K562 (cell line): Measurements from ENCODE around the gene SLC39A7. TPM values are rescaled to one million over a fixed set of nuclear protein-coding genes. Genes with fewer than 3 reads are reported as not detected.

Experiments
- ATAC-seq: fragments of 200-7000 bp; cut with Tn5 transposase; 3 replicates; pipeline ENCODE4 v1.9.1; 2020; ENCODE audit warnings: moderate library complexity
- BruUV-seq: library from RNA; stranded (reverse); fragments of 400-500 nt; replicated peaks from 2 replicates; lab custom pipeline; 2021; lab: Mats Ljungman, UMichigan
- CTCF ChIA-PET: fragments of 300-600 bp; formaldehyde crosslinking; extraction: SDS; loops from one replicate; lab custom pipeline; 2021; ENCODE audit warnings: low intra/inter-chr PET ratio; lab: Yijun Ruan, JAX
- POLR2A ChIA-PET: fragments of 300-600, 350-650 bp; sonication (Branson Sonifier 250); formaldehyde crosslinking; extraction: SDS; loops from one replicate; lab custom pipeline; 2021; ENCODE audit warnings: antibody characterized with exemption, inconsistent platforms; lab: Yijun Ruan, JAX
- DNase-seq, 4 experiments: peaks; one replicate each; pipeline versions ENCODE4 v3.0.0 to v3.0.0-alpha.2; 2011 to 2018; ENCODE audit warnings: low spot score in 3 of 4, mixed read lengths in 3 of 4; ENCODE audit errors: extremely low read depth in 1 of 4
- FAIRE-seq: peaks from 2 replicates; lab custom pipeline; 2011; peaks lifted over from hg19 to GRCh38; lab: Jason Lieb, UNC
- H2AFZ ChIP-seq: 2 replicates; pipeline ENCODE4 v1.6.0; 2011; ENCODE audit warnings: low read depth, low read length, control low read depth, inconsistent platforms
- H3K27ac ChIP-seq: fragments of 200-600 bp; 3 replicates; pipeline ENCODE4 v1.8.0; 2011; ENCODE audit warnings: low read depth, mild to moderate bottlenecking, control low read depth, inconsistent platforms, low read length, moderate library complexity, mixed read lengths; ENCODE audit errors: extremely low read depth
- H3K27me3 ChIP-seq, 2 experiments: fragments of 300-600 bp in 1 of 2; 2 replicates in 1 of 2; 3 replicates in 1 of 2; pipeline versions ENCODE4 v1.6.0 to v1.8.0; 2011; ENCODE audit warnings: inconsistent platforms in 2 of 2, low read length in 2 of 2, mild to moderate bottlenecking in 1 of 2, mixed read lengths in 1 of 2, moderate library complexity in 1 of 2; ENCODE audit not compliant: control insufficient read depth in 2 of 2, insufficient read depth in 2 of 2
- H3K36me3 ChIP-seq: fragments of 300-600 bp; 3 replicates; pipeline ENCODE4 v1.8.0; 2011; ENCODE audit warnings: mild to moderate bottlenecking, low read length, inconsistent platforms; ENCODE audit not compliant: control insufficient read depth, insufficient read depth
- H3K4me1 ChIP-seq, 2 experiments: fragments of 200-600 bp in 1 of 2; replicated peaks in 1 of 2; 2 replicates in 1 of 2; 3 replicates in 1 of 2; pipeline versions ENCODE4 v1.5.1 to v1.8.0; 2011; ENCODE audit warnings: inconsistent platforms in 2 of 2, low read length in 2 of 2, mild to moderate bottlenecking in 1 of 2, mixed read lengths in 1 of 2, moderate library complexity in 1 of 2; ENCODE audit not compliant: control insufficient read depth in 2 of 2, insufficient read depth in 2 of 2
- H3K4me2 ChIP-seq: 2 replicates; pipeline ENCODE4 v1.6.1; 2011; ENCODE audit warnings: low read length, control low read depth, inconsistent platforms, mixed read lengths; ENCODE audit not compliant: insufficient read depth
- H3K4me3 ChIP-seq: fragments of 200-600 bp; sonication (generic), shearing (Covaris generic); 2 replicates; pipeline ENCODE4 v1.5.1; 2016; ENCODE audit warnings: control low read depth, inconsistent platforms
- H3K79me2 ChIP-seq: fragments of 200-600 bp; 3 replicates; pipeline ENCODE4 v1.8.0; 2011; ENCODE audit warnings: low read length, inconsistent platforms; ENCODE audit not compliant: control insufficient read depth, insufficient read depth
- H3K9ac ChIP-seq, 2 experiments: 2 replicates each; pipeline versions ENCODE4 v1.6.0 to v1.6.1; 2011; ENCODE audit warnings: low read depth in 2 of 2, low read length in 2 of 2, control low read depth in 1 of 2, inconsistent platforms in 1 of 2, mild to moderate bottlenecking in 1 of 2, mixed read lengths in 1 of 2; ENCODE audit not compliant: insufficient read depth in 1 of 2
- H3K9me1 ChIP-seq: one replicate; pipeline ENCODE4 v1.6.0; 2011; ENCODE audit warnings: inconsistent platforms, mild to moderate bottlenecking, low read length, moderate library complexity; ENCODE audit not compliant: control insufficient read depth, insufficient read depth
- H3K9me3 ChIP-seq: replicated peaks from 2 replicates; pipeline ENCODE4 v1.5.1; 2011; ENCODE audit warnings: low read depth, low read length, inconsistent platforms; ENCODE audit not compliant: control insufficient read depth, insufficient read depth
- H4K20me1 ChIP-seq: replicated peaks from 2 replicates; pipeline ENCODE4 v1.6.1; 2011; ENCODE audit warnings: low read length, inconsistent platforms, mixed read lengths; ENCODE audit not compliant: control insufficient read depth, insufficient read depth
- ARID2 ChIP-seq: fragments of 450-650 bp; IDR thresholded peaks from 2 replicates; pipeline ENCODE4 v1.6.1; 2017; ENCODE audit warnings: antibody characterized with exemption, mild to moderate bottlenecking
- ATF1 ChIP-seq, 2 experiments: fragments of 450-650 bp in 1 of 2; IDR thresholded peaks; 2 replicates each; pipeline ENCODE4 v1.6.1; 2016; ENCODE audit warnings: missing compliant biosample characterization in 1 of 2, missing genetic modification characterization in 1 of 2
- BRD9 ChIP-seq: fragments of 450-650 bp; IDR thresholded peaks from 2 replicates; pipeline ENCODE4 v1.6.1; 2018; ENCODE audit warnings: low read depth; ENCODE audit not compliant: partially characterized antibody
- CAMTA2 ChIP-seq: fragments of 250-450 bp; sonication (Bioruptor Pico); conservative IDR thresholded peaks from 2 replicates; pipeline ENCODE4 v1.5.1; 2022
- DACH1 ChIP-seq: fragments of 450-650 bp; IDR thresholded peaks from 2 replicates; pipeline ENCODE4 v1.6.1; 2018; ENCODE audit not compliant: partially characterized antibody
- ELK3 ChIP-seq: fragments of 450-650 bp; formaldehyde crosslinking; IDR thresholded peaks from 2 replicates; pipeline ENCODE4 v1.4.0; 2020; ENCODE audit warnings: mild to moderate bottlenecking
- KAT2B ChIP-seq: IDR thresholded peaks from one replicate; pipeline ENCODE4 v1.6.1; 2012; ENCODE audit warnings: low read depth, mild to moderate bottlenecking, control low read depth, inconsistent platforms, low read length, moderate library complexity
- NCOR1 ChIP-seq: fragments of 450-650 bp; IDR thresholded peaks from 2 replicates; pipeline ENCODE4 v1.6.1; 2016; ENCODE audit warnings: mild to moderate bottlenecking, moderate library complexity
- NFATC3 ChIP-seq: fragments of 450-650 bp; IDR thresholded peaks from 2 replicates; pipeline ENCODE4 v1.6.1; 2017; ENCODE audit warnings: mild to moderate bottlenecking
- PREB ChIP-seq: sonication (generic); formaldehyde crosslinking; IDR thresholded peaks from 2 replicates; pipeline ENCODE4 v1.8.1; 2023; ENCODE audit warnings: mild to moderate bottlenecking, missing genetic modification reagents
- SAFB2 ChIP-seq: fragments of 200-400 bp; formaldehyde crosslinking; IDR thresholded peaks from 2 replicates; pipeline ENCODE4 v1.6.1; 2018; ENCODE audit warnings: borderline replicate concordance, low read length, low read depth, moderate library complexity; ENCODE audit not compliant: severe bottlenecking
- TBL1XR1 ChIP-seq, 2 experiments: IDR thresholded peaks; 2 replicates each; pipeline ENCODE4 v1.6.1; 2012; ENCODE audit warnings: improper control_type of control experiment in 2 of 2, low read length in 2 of 2, mild to moderate bottlenecking in 1 of 2
- TCF15 ChIP-seq: fragments of 250-450 bp; sonication (Bioruptor Pico); IDR thresholded peaks from 2 replicates; pipeline ENCODE4 v1.8.0; 2022; ENCODE audit warnings: moderate library complexity, mild to moderate bottlenecking, inconsistent platforms
- U2AF1 ChIP-seq: fragments of 200-400 bp; formaldehyde crosslinking; optimal IDR thresholded peaks from 2 replicates; pipeline ENCODE3; 2017; ENCODE audit warnings: mild to moderate bottlenecking, low read depth, low read length, moderate library complexity
- XRCC3 ChIP-seq: fragments of 450-650 bp; IDR thresholded peaks from 2 replicates; pipeline ENCODE4 v1.6.1; 2017; ENCODE audit warnings: mild to moderate bottlenecking, moderate library complexity
- ZBTB33 ChIP-seq: sonication (generic); formaldehyde crosslinking; IDR thresholded peaks from 2 replicates; pipeline ENCODE4 v1.8.1; 2023; ENCODE audit warnings: mild to moderate bottlenecking, missing genetic modification reagents
- ZNF184 ChIP-seq: sonication (generic); formaldehyde crosslinking; IDR thresholded peaks from 2 replicates; pipeline ENCODE4 v1.5.0; 2020; ENCODE audit warnings: missing genetic modification reagents
- ZNF668 ChIP-seq: fragments of 250-450 bp; sonication (Bioruptor Pico); IDR thresholded peaks from 2 replicates; pipeline ENCODE4 v1.8.0; 2022; ENCODE audit warnings: mild to moderate bottlenecking, inconsistent platforms
- WGBS: fragments of 100-300 bp; shearing (Covaris generic); methylation state at CpG from one replicate; pipeline ENCODE4 v1.1.6; 2016; ENCODE audit warnings: low coverage, mixed read lengths; ENCODE audit not compliant: insufficient coverage; ENCODE audit errors: missing lambda C conversion rate; 5-methylcytosine and 5-hydroxymethylcytosine counted together
- in situ Hi-C: fragments of 300-500 bp; cut with MboI; formaldehyde crosslinking; loops from 4 replicates; pipeline ENCODE4 v1.15.0; 2018; ENCODE audit warnings: inconsistent platforms, mixed read lengths
- intact Hi-C: fragments of 100-400 bp; cut with micrococcal nuclease; formaldehyde crosslinking; loops from 2 replicates; pipeline ENCODE4 v1.14.2; 2022
- polyA plus RNA-seq, 8 experiments: library from polyadenylated mRNA; depleted of rRNA in 4 of 8; stranded (reverse) in 5 of 8; unstranded in 3 of 8; fragments of >200 nt; fragmentation: Nextera tagmentation in 2 of 8; fragmentation: Illumina TruSeq in 1 of 8; extraction: Ambion mirVana in 2 of 8; extraction: Trizol in 1 of 8; gene quantifications; 2 replicates each; pipeline versions ENCODE4 v1.2.1 to v1.2.3, GENCODE V29; 2011 to 2014; ENCODE audit warnings: inconsistent platforms in 1 of 8, missing spikeins in 1 of 8
- total RNA-seq, 7 experiments: library from RNA; depleted of rRNA in 6 of 7; stranded (reverse); fragments of >200 nt in 6 of 7; fragmentation: Illumina TruSeq in 2 of 7; extraction: Trizol in 2 of 7; gene quantifications; 2 replicates each; pipeline versions ENCODE4 v1.2.1 to v1.2.3, GENCODE V29; 2011 to 2021; ENCODE audit warnings: low replicate concordance in 1 of 7

Gene SLC39A7
- total and polyA plus RNA-seq, 9 of the 15 experiments (the other 6 are each of a cell fraction or from before 2014, with no cell fraction given), result 21.7 to 169 (median 121) TPM

DNA sequence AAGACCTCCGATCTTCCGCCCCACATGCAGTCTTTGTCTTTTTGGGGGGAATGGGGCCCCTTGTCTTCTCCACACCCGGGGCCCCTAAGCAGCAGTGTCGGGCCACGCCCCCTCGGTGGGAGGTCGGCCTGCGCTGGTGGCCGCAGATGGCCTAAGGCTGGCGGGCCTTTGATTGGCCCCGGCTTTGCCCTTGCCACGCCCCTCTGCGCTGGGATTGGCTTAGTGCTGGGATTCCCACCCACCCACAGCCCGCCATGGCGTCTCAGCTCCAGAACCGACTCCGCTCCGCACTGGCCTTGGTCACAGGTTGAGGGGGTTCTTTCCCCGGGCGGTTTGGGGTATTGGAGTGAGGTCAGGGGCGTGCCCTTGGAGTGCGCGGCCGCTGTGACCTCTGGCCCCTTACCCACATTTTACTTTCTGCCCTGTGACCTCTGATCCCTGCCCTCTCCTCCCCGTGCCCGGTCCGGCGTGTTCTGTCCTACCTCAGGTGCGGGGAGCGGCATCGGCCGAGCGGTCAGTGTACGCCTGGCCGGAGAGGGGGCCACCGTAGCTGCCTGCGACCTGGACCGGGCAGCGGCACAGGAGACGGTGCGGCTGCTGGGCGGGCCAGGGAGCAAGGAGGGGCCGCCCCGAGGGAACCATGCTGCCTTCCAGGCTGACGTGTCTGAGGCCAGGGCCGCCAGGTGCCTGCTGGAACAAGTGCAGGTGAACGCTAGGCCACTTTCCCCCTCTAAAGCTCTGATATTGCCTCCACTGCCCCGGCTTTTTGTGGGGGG is 3.9 kb downstream of the SLC39A7 start, which contains the start of gene HSD17B8:
Gene HSD17B8 (plus strand): TSS at position 241 of the 776 bp plus-strand sequence. CDS start 14 bp downstream, at position 255.
- BruUV-seq, result no TSS peak
- peak; percentile 82 for FAIRE-seq
- peak within 1 kb of the TSS; percentile 79 for H2AFZ ChIP-seq
- no peak for TF ChIP-seq BRD9
- no peak for TF ChIP-seq ARID2
- no peak for TF ChIP-seq SAFB2
- TF ChIP-seq ELK3 (CRISPR knock-in tag), result no peak
- TF ChIP-seq DACH1, result no peak
- no peak for TF ChIP-seq KAT2B
- no peak for TF ChIP-seq ZNF184
- no peak for TF ChIP-seq PREB (CRISPR knock-in tag)
- no peak for TF ChIP-seq ATF1 (CRISPR knock-in tag; IDR thresholded peaks at IDR 0.05)
- TF ChIP-seq ATF1 (tag; IDR thresholded peaks at IDR 0.05), result peak; percentile 61
- TF ChIP-seq NCOR1, result no peak; the same call in 1 of the 2 replicates
- TF ChIP-seq ZBTB33 (CRISPR knock-in tag), result peak; percentile 77
- no peak for TF ChIP-seq ZNF668
- TF ChIP-seq TCF15 (CRISPR knock-in tag), result no peak
- TF ChIP-seq CAMTA2 (CRISPR knock-in tag), result peak; percentile 84; the same call in 1 of the 2 replicates
- TF ChIP-seq TBL1XR1 (IDR thresholded peaks at IDR 0.05; ENCODE audit: low read length in 2 of 2), result no peak
- peak; percentile 41 for TF ChIP-seq U2AF1
- no peak for TF ChIP-seq XRCC3
- no peak for TF ChIP-seq NFATC3

More for the DNA sequence above, 3.9 kb downstream of the SLC39A7 start, which contains the start of gene HSD17B8:
- peak within 1 kb of the TSS; percentile 62 for H3K4me3 ChIP-seq
- H3K4me1 ChIP-seq, result peaks cover 43 to 64% of the 10 kb centered on the region in 2 experiments
- intact Hi-C loops (loop anchor here (2.0 to 5.0 kb wide), 2 partner anchors 214 to 1072 kb away; partner anchors contain the start of genes CUTA and FKBPL), in situ Hi-C loops (no loop called here)
- H3K79me2 ChIP-seq, result peaks cover 74% of the 10 kb centered on the region
- peaks cover 3% of the 10 kb centered on the region for H3K9me1 ChIP-seq
- peak within 1 kb of the TSS; percentile 67 to 93 for H3K9ac ChIP-seq
- H4K20me1 ChIP-seq, result peaks cover 16% of the 10 kb centered on the region; the same call in 1 of the 2 replicates
- ChIA-PET CTCF (no interaction called here), POLR2A (interaction anchor here (0.6 to 1.6 kb wide), 8 partner anchors 8 to 233 kb away, joined by 3 to 9 read pairs (median 4); partner anchors contain the start of genes RPS18 and VPS52)
- H3K36me3 ChIP-seq, result peaks cover 40% of the 10 kb centered on the region
- DNase-seq (peak; percentile 88 to 98 (median 94)), ATAC-seq (peak; percentile 81)
- H3K4me2 ChIP-seq, result peak within 1 kb of the TSS; percentile 85
- peak within 1 kb of the TSS; percentile 75 for H3K27ac ChIP-seq
- no peaks in the 10 kb centered on the region for H3K9me3 ChIP-seq
- H3K27me3 ChIP-seq, result no peaks in the 10 kb centered on the region
- 19% methylated on average over 46 of the region's 48 CpGs for WGBS
